ENCODE results near the gene SCN5A.

DNA sequence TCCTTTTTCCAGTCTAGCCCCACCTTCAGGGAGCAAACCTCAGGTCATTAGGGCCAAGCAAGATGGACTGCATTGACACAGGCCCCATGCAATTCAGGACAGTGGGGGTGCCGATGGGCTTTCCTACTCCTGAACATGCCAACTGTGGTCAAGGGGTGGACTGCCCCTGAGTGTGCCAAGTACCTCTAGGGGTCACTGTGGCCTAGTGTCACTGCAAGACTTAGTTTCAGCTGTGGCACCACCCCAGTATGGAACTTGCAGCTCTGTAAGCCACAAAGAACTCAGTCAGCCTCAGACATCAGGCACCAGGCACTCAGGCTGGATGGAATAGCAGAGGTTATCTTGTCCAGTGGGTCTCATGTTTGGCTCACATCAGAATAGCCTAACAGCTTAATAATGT lies 121.0 kb downstream of the SCN5A start:
- TF ChIP-seq CTCF (IDR thresholded peaks at IDR 0.05; ENCODE audit: low read depth, low read length, missing input control) (no peak), ATF3 (IDR thresholded peaks at IDR 0.05) (no peak)
- TF ChIP-seq, protein P1, sequence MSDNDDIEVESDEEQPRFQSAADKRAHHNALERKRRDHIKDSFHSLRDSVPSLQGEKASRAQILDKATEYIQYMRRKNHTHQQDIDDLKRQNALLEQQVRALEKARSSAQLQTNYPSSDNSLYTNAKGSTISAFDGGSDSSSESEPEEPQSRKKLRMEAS (IDR thresholded peaks at IDR 0.05), result no peak
- TF ChIP-seq, protein P2, sequence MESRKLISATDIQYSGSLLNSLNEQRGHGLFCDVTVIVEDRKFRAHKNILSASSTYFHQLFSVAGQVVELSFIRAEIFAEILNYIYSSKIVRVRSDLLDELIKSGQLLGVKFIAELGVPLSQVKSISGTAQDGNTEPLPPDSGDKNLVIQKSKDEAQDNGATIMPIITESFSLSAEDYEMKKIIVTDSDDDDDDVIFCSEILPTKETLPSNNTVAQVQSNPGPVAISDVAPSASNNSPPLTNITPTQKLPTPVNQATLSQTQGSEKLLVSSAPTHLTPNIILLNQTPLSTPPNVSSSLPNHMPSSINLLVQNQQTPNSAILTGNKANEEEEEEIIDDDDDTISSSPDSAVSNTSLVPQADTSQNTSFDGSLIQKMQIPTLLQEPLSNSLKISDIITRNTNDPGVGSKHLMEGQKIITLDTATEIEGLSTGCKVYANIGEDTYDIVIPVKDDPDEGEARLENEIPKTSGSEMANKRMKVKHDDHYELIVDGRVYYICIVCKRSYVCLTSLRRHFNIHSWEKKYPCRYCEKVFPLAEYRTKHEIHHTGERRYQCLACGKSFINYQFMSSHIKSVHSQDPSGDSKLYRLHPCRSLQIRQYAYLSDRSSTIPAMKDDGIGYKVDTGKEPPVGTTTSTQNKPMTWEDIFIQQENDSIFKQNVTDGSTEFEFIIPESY (IDR thresholded peaks at IDR 0.05), result no peak

Measured in liver (tissue), 3 donors.